HL-60 (cell line): ENCODE measurements around the gene DUSP6.

ENCODE experiments used
- POLR2AphosphoS5 ChIP-seq: IDR thresholded peaks from 2 replicates; pipeline ENCODE4 v1.6.1; 2012; ENCODE audit warnings: low read depth
- SPI1 ChIP-seq: IDR thresholded peaks from 2 replicates; pipeline ENCODE4 v1.6.1; 2012; ENCODE audit warnings: low read depth, mild to moderate bottlenecking, borderline replicate concordance
- TF ChIP-seq, protein P1 (sequence below): IDR thresholded peaks from 2 replicates; pipeline ENCODE4 v1.6.1; 2012; ENCODE audit warnings: low read depth; ENCODE audit not compliant: insufficient replicate concordance
- TF ChIP-seq, protein P2 (sequence below): IDR thresholded peaks from one replicate; pipeline ENCODE4 v1.5.1; 2011; ENCODE audit warnings: low read length, control low read depth, inconsistent platforms; ENCODE audit not compliant: insufficient read depth

DNA sequence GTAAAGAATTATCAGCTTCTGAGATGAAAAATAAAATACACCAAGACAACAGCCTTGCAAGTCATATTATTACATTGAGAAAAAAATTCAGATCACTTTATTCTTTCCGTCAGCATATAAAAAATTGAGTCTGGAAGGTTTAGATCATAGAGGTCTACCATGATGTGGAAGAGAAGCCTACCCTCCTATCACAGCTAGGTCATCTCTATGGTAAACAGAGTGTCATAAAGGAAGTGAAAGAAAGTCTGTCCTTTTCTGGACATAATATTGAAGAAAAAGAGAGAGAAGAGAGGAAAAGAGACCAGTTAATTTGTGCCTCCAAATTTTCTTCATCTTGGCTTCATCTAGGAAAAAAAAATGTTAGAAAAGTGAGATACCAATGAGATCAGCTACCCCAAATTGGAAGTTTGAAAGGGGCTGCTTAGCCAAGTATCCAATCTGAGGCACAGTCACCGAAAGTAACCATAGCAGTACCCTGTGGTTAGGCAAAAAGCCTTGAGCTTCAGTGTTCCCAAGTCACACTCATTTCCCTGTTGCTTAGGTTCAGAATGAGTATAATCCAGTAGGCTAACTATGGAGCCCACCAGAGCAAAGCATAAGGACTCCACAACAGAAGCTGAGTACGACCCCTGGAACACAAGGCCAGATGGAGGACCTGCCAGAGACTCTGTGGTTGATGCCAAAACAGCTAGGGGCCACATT, 38.1 kb downstream of the DUSP6 start:
- TF ChIP-seq, protein P1, sequence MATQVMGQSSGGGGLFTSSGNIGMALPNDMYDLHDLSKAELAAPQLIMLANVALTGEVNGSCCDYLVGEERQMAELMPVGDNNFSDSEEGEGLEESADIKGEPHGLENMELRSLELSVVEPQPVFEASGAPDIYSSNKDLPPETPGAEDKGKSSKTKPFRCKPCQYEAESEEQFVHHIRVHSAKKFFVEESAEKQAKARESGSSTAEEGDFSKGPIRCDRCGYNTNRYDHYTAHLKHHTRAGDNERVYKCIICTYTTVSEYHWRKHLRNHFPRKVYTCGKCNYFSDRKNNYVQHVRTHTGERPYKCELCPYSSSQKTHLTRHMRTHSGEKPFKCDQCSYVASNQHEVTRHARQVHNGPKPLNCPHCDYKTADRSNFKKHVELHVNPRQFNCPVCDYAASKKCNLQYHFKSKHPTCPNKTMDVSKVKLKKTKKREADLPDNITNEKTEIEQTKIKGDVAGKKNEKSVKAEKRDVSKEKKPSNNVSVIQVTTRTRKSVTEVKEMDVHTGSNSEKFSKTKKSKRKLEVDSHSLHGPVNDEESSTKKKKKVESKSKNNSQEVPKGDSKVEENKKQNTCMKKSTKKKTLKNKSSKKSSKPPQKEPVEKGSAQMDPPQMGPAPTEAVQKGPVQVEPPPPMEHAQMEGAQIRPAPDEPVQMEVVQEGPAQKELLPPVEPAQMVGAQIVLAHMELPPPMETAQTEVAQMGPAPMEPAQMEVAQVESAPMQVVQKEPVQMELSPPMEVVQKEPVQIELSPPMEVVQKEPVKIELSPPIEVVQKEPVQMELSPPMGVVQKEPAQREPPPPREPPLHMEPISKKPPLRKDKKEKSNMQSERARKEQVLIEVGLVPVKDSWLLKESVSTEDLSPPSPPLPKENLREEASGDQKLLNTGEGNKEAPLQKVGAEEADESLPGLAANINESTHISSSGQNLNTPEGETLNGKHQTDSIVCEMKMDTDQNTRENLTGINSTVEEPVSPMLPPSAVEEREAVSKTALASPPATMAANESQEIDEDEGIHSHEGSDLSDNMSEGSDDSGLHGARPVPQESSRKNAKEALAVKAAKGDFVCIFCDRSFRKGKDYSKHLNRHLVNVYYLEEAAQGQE: no peak
- TF ChIP-seq, protein P2, sequence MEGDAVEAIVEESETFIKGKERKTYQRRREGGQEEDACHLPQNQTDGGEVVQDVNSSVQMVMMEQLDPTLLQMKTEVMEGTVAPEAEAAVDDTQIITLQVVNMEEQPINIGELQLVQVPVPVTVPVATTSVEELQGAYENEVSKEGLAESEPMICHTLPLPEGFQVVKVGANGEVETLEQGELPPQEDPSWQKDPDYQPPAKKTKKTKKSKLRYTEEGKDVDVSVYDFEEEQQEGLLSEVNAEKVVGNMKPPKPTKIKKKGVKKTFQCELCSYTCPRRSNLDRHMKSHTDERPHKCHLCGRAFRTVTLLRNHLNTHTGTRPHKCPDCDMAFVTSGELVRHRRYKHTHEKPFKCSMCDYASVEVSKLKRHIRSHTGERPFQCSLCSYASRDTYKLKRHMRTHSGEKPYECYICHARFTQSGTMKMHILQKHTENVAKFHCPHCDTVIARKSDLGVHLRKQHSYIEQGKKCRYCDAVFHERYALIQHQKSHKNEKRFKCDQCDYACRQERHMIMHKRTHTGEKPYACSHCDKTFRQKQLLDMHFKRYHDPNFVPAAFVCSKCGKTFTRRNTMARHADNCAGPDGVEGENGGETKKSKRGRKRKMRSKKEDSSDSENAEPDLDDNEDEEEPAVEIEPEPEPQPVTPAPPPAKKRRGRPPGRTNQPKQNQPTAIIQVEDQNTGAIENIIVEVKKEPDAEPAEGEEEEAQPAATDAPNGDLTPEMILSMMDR: no peak
- TF ChIP-seq SPI1 (no peak), POLR2AphosphoS5 (no peak)
